ENCODE measurements around the gene RUNX1. TPM values are rescaled to one million over a fixed set of nuclear protein-coding genes. Genes with fewer than 3 reads are reported as not detected.

RUNX1 gene
- total and polyA plus RNA-seq, 10 donors, result 4.8 to 70.0 (median 43.6) TPM

GRCh38 chr21:34889676-34890469 is 159.2 kb downstream of the RUNX1 start:
- 1 to 2% (median 1%) methylated on average over 58 to 98 of the region's 98 CpGs for WGBS, 5 donors
- H3K27ac ChIP-seq, result peak overlapping the region; percentile 84 to 98 (median 95)
- peak overlapping the region; percentile 60 to 96 (median 88) for H3K4me3 ChIP-seq
- TF ChIP-seq POLR2AphosphoS5 (IDR thresholded peaks at IDR 0.05) (peak; percentile 39 to 77 (median 70)), POLR2A (IDR thresholded peaks at IDR 0.05) (no peak)
- TF ChIP-seq, protein P1, sequence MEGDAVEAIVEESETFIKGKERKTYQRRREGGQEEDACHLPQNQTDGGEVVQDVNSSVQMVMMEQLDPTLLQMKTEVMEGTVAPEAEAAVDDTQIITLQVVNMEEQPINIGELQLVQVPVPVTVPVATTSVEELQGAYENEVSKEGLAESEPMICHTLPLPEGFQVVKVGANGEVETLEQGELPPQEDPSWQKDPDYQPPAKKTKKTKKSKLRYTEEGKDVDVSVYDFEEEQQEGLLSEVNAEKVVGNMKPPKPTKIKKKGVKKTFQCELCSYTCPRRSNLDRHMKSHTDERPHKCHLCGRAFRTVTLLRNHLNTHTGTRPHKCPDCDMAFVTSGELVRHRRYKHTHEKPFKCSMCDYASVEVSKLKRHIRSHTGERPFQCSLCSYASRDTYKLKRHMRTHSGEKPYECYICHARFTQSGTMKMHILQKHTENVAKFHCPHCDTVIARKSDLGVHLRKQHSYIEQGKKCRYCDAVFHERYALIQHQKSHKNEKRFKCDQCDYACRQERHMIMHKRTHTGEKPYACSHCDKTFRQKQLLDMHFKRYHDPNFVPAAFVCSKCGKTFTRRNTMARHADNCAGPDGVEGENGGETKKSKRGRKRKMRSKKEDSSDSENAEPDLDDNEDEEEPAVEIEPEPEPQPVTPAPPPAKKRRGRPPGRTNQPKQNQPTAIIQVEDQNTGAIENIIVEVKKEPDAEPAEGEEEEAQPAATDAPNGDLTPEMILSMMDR (IDR thresholded peaks at IDR 0.05 in 8 of 11, conservative IDR thresholded peaks at IDR 0.05 in 3 of 11), result peak; percentile 32 to 98 (median 94)
- intact Hi-C loops (cut with DNase I; ENCODE audit: low total_unique reads), result loop anchor here (5.0 to 10.0 kb wide), 3 partner anchors 162 to 955 kb away; no protein-coding TSS in a partner anchor
- H3K27me3 ChIP-seq (replicated peaks in 1 of 7), result peaks cover 0 to 57% (median 14%) of the 10 kb centered on the region in 7 donors
- DNase-seq, result peak; percentile 97
- no peaks in the 10 kb centered on the region for H3K36me3 ChIP-seq
- H3K4me1 ChIP-seq, result peaks cover 15 to 87% (median 49%) of the 10 kb centered on the region in 6 donors
- no peaks in the 10 kb centered on the region for H3K9me3 ChIP-seq

DNA sequence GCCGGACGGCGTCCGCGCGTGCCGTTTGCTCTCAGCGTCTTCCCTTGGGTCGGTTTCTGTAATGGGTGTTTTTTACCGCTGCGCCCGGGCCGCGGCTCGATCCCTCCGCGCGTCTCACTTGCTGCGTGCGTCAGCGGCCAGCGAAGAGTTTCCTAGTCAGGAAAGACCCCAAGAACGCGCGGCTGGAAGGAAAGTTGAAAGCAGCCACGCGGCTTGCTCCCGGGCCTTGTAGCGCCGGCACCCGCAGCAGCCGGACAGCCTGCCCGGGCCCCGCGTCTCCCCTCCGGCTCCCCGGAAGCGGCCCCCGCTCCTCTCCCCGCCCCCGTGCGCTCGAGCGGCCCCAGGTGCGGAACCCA is 159.8 kb downstream of the RUNX1 start:
- DNase-seq, result peak; percentile 94
- Histone ChIP-seq H3K9me3 (no peaks in the 10 kb centered on the region), H3K27ac (peak overlapping the region; percentile 84 to 98 (median 95)), H3K4me3 (peak overlapping the region; percentile 60 to 96 (median 88)), H3K4me1 (peaks cover 15 to 90% (median 53%) of the 10 kb centered on the region in 6 donors), H3K36me3 (no peaks in the 10 kb centered on the region), H3K27me3 (replicated peaks in 1 of 7) (peaks cover 0 to 63% (median 14%) of the 10 kb centered on the region in 7 donors)
- intact Hi-C loops (cut with DNase I; ENCODE audit: low total_unique reads), result loop anchor here (5.0 kb wide), 1 partner anchor 163 kb away; no protein-coding TSS in a partner anchor
- TF ChIP-seq, protein P1 (IDR thresholded peaks at IDR 0.05 in 8 of 11, conservative IDR thresholded peaks at IDR 0.05 in 3 of 11), result no peak
- TF ChIP-seq POLR2AphosphoS5 (IDR thresholded peaks at IDR 0.05), result no peak
- no peak for TF ChIP-seq POLR2A (IDR thresholded peaks at IDR 0.05)
- 0 to 1% (median 0%) methylated on average over 18 to 45 of the region's 45 CpGs for WGBS, 5 donors

GRCh38 chr21:34888569-34889319 is 160.4 kb downstream of the RUNX1 start:
- peak overlapping the region; percentile 84 to 98 (median 95) for H3K27ac ChIP-seq
- peak; percentile 96 for DNase-seq
- no peaks in the 10 kb centered on the region for H3K36me3 ChIP-seq
- intact Hi-C loops (cut with DNase I; ENCODE audit: low total_unique reads), result loop anchor here (5.0 kb wide), 1 partner anchor 164 kb away; no protein-coding TSS in a partner anchor
- H3K9me3 ChIP-seq, result no peaks in the 10 kb centered on the region
- peak overlapping the region; percentile 60 to 96 (median 88) for H3K4me3 ChIP-seq
- WGBS, 5 donors, result 0 to 1% (median 1%) methylated on average over 40 to 96 of the region's 96 CpGs
- peaks cover 15 to 90% (median 58%) of the 10 kb centered on the region in 6 donors for H3K4me1 ChIP-seq
- peaks cover 0 to 60% (median 14%) of the 10 kb centered on the region in 7 donors for H3K27me3 ChIP-seq (replicated peaks in 1 of 7)
- peak; percentile 86 to 94 (median 92) for TF ChIP-seq POLR2AphosphoS5 (IDR thresholded peaks at IDR 0.05)
- TF ChIP-seq POLR2A (IDR thresholded peaks at IDR 0.05), result peak; percentile 34 to 93 (median 69)
- TF ChIP-seq, protein P1 (IDR thresholded peaks at IDR 0.05 in 8 of 11, conservative IDR thresholded peaks at IDR 0.05 in 3 of 11), result peak in 2 of 11 experiments; percentile 16 to 37

Measured in spleen (tissue), 11 donors.